Spleen (tissue), 7 donors: ENCODE measurements around the gene FCN3.

Experiments
- CTCF ChIP-seq, 11 experiments: fragments of 200-600 bp in 7 of 11; fragments of 450-650 bp in 4 of 11; sonication (generic) in 4 of 11; IDR thresholded peaks in 8 of 11; conservative IDR thresholded peaks in 3 of 11; 1 replicate in 7 of 11; 2 replicates in 4 of 11; pipeline versions ENCODE4 v1.4.0 to v1.8.0; 2016 to 2021; ENCODE audit warnings: antibody characterized with exemption in 11 of 11, inconsistent platforms in 4 of 11, mild to moderate bottlenecking in 1 of 11
- POLR2A ChIP-seq, 3 donors: fragments of 450-650 bp; IDR thresholded peaks; one replicate each; pipeline ENCODE4 v1.5.1; 2017; ENCODE audit warnings: antibody characterized with exemption in 3 of 3, mild to moderate bottlenecking in 1 of 3
- POLR2AphosphoS5 ChIP-seq, 3 donors: sonication (generic); formaldehyde crosslinking; IDR thresholded peaks; one replicate each; pipeline ENCODE4 v1.5.1; 2017; ENCODE audit warnings: antibody characterized with exemption in 3 of 3
- donor health status: DM: no; HTN: no; CAD: no; lungs with moderate emphysema.
- donor health status: DM: no; HTN: no; CAD: no.
- donor health status: DM: no; HTN: no; CAD: no.

- TF ChIP-seq POLR2A (IDR thresholded peaks at IDR 0.05) (no peak), CTCF (IDR thresholded peaks at IDR 0.05 in 8 of 11, conservative IDR thresholded peaks at IDR 0.05 in 3 of 11) (peak; percentile 19 to 68 (median 54)), POLR2AphosphoS5 (IDR thresholded peaks at IDR 0.05) (peak; percentile 45 to 82 (median 72))
Observed at GRCh38 chr1:27392096-27392777, 17.6 kb upstream of the FCN3 start, which contains the start of gene GPR3.
